Activated CD8-positive, alpha-beta T cell treated with anti-CD3 and anti-CD28 coated beads, Interleukin-2, amount 10 ng/mL, durations not matched to agents 7 days and 5 days (primary cell): ENCODE results near the gene EIF2S2. TPM values are rescaled to one million over a fixed set of nuclear protein-coding genes. Genes with fewer than 3 reads are reported as not detected.

Experiments used
- ATAC-seq: fragments of 150-1000 bp; cut with Tn5 transposase; one replicate; pipeline ENCODE4 v1.10.0; 2021; ENCODE audit warnings: moderate library complexity
- CTCF ChIA-PET: fragments of 350-600 bp; sonication (Branson Sonifier 250); formaldehyde crosslinking; loops from one replicate; lab custom pipeline; 2021; ENCODE audit warnings: antibody characterized with exemption; lab: Charles Lee
- POLR2A ChIA-PET: fragments of 350-600 bp; sonication (Branson Sonifier 250); formaldehyde crosslinking; loops from one replicate; lab custom pipeline; 2021; ENCODE audit warnings: antibody characterized with exemption; lab: Charles Lee
- DNase-seq: peaks from one replicate; pipeline ENCODE4 v3.0.0-alpha.2; 2020
- H3K27ac Mint-ChIP-seq: one replicate; pipeline ENCODE4 v1.8.0; 2021; ENCODE audit warnings: mild to moderate bottlenecking, mixed read lengths
- H3K27me3 Mint-ChIP-seq: one replicate; pipeline ENCODE4 v1.8.0; 2021; ENCODE audit warnings: low read depth, mixed read lengths
- H3K36me3 Mint-ChIP-seq: one replicate; pipeline ENCODE4 v1.8.0; 2021; ENCODE audit warnings: low read depth, mixed read lengths
- H3K4me1 Mint-ChIP-seq: one replicate; pipeline ENCODE4 v1.8.0; 2021; ENCODE audit warnings: low read depth, mixed read lengths
- H3K4me3 Mint-ChIP-seq: one replicate; pipeline ENCODE4 v1.8.0; 2021; ENCODE audit warnings: mild to moderate bottlenecking, mixed read lengths
- H3K9me3 Mint-ChIP-seq: one replicate; pipeline ENCODE4 v1.8.0; 2022; ENCODE audit warnings: mixed read lengths; ENCODE audit not compliant: insufficient read depth
- total RNA-seq, 2 experiments: library from RNA; stranded (reverse); gene quantifications; one replicate each; pipeline ENCODE4 v1.2.3, GENCODE V29; 2021

EIF2S2 gene
- total RNA-seq, 2 experiments from 2014 or later, result 94.4 to 94.7 TPM

- Mint-ChIP-seq H3K9me3 (no peaks in the 10 kb centered on the region), H3K27ac (no peak overlapping the region), H3K4me3 (no peak overlapping the region), H3K36me3 (peaks cover 16% of the 10 kb centered on the region), H3K27me3 (peaks cover 17% of the 10 kb centered on the region), H3K4me1 (peaks cover 12% of the 10 kb centered on the region)
- ChIA-PET POLR2A (interaction anchor here (0.8 kb wide), 1 partner anchor 391 kb away, joined by 3 read pairs; no protein-coding TSS in a partner anchor), CTCF (interaction anchor here (1.4 kb wide), 2 partner anchors 15 to 46 kb away, joined by 3 to 5 read pairs; no protein-coding TSS in a partner anchor)
- DNase-seq, result no peak
- ATAC-seq, result no peak
These were observed 2.8 kb upstream of the EIF2S2 start for GRCh38 chr20:34114809-34115208.

- CTCF ChIA-PET, result interaction anchor here (0.9 to 2.5 kb wide), 12 partner anchors 10 to 446 kb away, joined by 3 to 16 read pairs (median 4); partner anchors contain the start of genes ACTL10 and RALY
- POLR2A ChIA-PET, result interaction anchor here (0.6 to 2.6 kb wide), 39 partner anchors 8 to 731 kb away, joined by 3 to 33 read pairs (median 4); partner anchors contain the start of genes CDK5RAP1, CHMP4B, DYNLRB1 and ITCH
- DNase-seq (peak; percentile 48), ATAC-seq (peak; percentile 6)
- Mint-ChIP-seq H3K4me1 (peaks cover 33% of the 10 kb centered on the region), H3K27me3 (peaks cover 9% of the 10 kb centered on the region), H3K4me3 (peak overlapping the region; percentile 88), H3K27ac (peak overlapping the region; percentile 99), H3K9me3 (no peaks in the 10 kb centered on the region), H3K36me3 (peaks cover 36% of the 10 kb centered on the region)
These were observed 608 bp upstream of the EIF2S2 start for GRCh38 chr20:34112600-34113101.

- CTCF ChIA-PET, result interaction anchor here (1.8 to 1.9 kb wide), 2 partner anchors 8 to 14 kb away, joined by 5 read pairs; no protein-coding TSS in a partner anchor
- H3K9me3 Mint-ChIP-seq, result no peaks in the 10 kb centered on the region
- H3K36me3 Mint-ChIP-seq, result peaks cover 49% of the 10 kb centered on the region
- ATAC-seq (no peak), DNase-seq (no peak)
- peaks cover 2% of the 10 kb centered on the region for H3K27me3 Mint-ChIP-seq
- peak overlapping the region; percentile 88 for H3K4me3 Mint-ChIP-seq
- peaks cover 49% of the 10 kb centered on the region for H3K4me1 Mint-ChIP-seq
- POLR2A ChIA-PET, result interaction anchor here (0.8 to 2.6 kb wide), 6 partner anchors 10 to 354 kb away, joined by 3 to 33 read pairs (median 9); partner anchors contain the start of gene RALY
- peak overlapping the region; percentile 99 for H3K27ac Mint-ChIP-seq
These were observed 1.1 kb downstream of the EIF2S2 start for GRCh38 chr20:34110745-34111641.

GRCh38 chr20:34110025-34110744 lies 1.9 kb downstream of the EIF2S2 start:
- DNase-seq, result no peak
- no peaks in the 10 kb centered on the region for H3K27me3 Mint-ChIP-seq
- H3K4me1 Mint-ChIP-seq, result peaks cover 57% of the 10 kb centered on the region
- H3K4me3 Mint-ChIP-seq, result peak overlapping the region; percentile 88
- ChIA-PET CTCF (no interaction called here), POLR2A (interaction anchor here (0.5 to 0.7 kb wide), 2 partner anchors 20 to 143 kb away, joined by 3 read pairs; no protein-coding TSS in a partner anchor)
- ATAC-seq, result no peak
- H3K27ac Mint-ChIP-seq, result peak overlapping the region; percentile 99
- peaks cover 56% of the 10 kb centered on the region for H3K36me3 Mint-ChIP-seq
- H3K9me3 Mint-ChIP-seq, result no peaks in the 10 kb centered on the region

GRCh38 chr20:34109442-34109841 lies 2.6 kb downstream of the EIF2S2 start:
- ATAC-seq (no peak), DNase-seq (no peak)
- H3K36me3 Mint-ChIP-seq, result peaks cover 63% of the 10 kb centered on the region
- no peak overlapping the region for H3K27ac Mint-ChIP-seq
- peak overlapping the region; percentile 43 for H3K4me3 Mint-ChIP-seq
- no peaks in the 10 kb centered on the region for H3K9me3 Mint-ChIP-seq
- H3K4me1 Mint-ChIP-seq, result peaks cover 61% of the 10 kb centered on the region
- ChIA-PET POLR2A (interaction anchor here (0.5 to 0.7 kb wide), 3 partner anchors 19 to 791 kb away, joined by 3 to 4 read pairs (median 3); no protein-coding TSS in a partner anchor), CTCF (interaction anchor here (1.9 to 2.2 kb wide), 2 partner anchors 16 to 40 kb away, joined by 9 read pairs; no protein-coding TSS in a partner anchor)
- H3K27me3 Mint-ChIP-seq, result no peaks in the 10 kb centered on the region

- peaks cover 70% of the 10 kb centered on the region for H3K36me3 Mint-ChIP-seq
- H3K4me1 Mint-ChIP-seq, result peaks cover 65% of the 10 kb centered on the region
- ATAC-seq, result no peak
- DNase-seq, result no peak
- H3K27ac Mint-ChIP-seq, result peak overlapping the region; percentile 45
- ChIA-PET CTCF (interaction anchor here (0.8 to 2.2 kb wide), 4 partner anchors 9 to 40 kb away, joined by 3 to 9 read pairs (median 8); no protein-coding TSS in a partner anchor), POLR2A (interaction anchor here (0.5 to 1.0 kb wide), 6 partner anchors 8 to 790 kb away, joined by 3 to 4 read pairs (median 4); partner anchors contain the start of genes CDK5RAP1 and RALY)
- no peaks in the 10 kb centered on the region for H3K27me3 Mint-ChIP-seq
- H3K9me3 Mint-ChIP-seq, result no peaks in the 10 kb centered on the region
- peak overlapping the region; percentile 53 for H3K4me3 Mint-ChIP-seq
These were observed 3.3 kb downstream of the EIF2S2 start for GRCh38 chr20:34108616-34109174.

GRCh38 chr20:34105978-34106675 lies 5.9 kb downstream of the EIF2S2 start:
- Mint-ChIP-seq H3K36me3 (peaks cover 88% of the 10 kb centered on the region), H3K27ac (peak overlapping the region; percentile 54), H3K4me3 (peak overlapping the region; percentile 1), H3K9me3 (no peaks in the 10 kb centered on the region), H3K4me1 (peaks cover 74% of the 10 kb centered on the region), H3K27me3 (no peaks in the 10 kb centered on the region)
- CTCF ChIA-PET, result interaction anchor here (0.6 kb wide), 1 partner anchor 223 kb away, joined by 3 read pairs; no protein-coding TSS in a partner anchor
- POLR2A ChIA-PET, result no interaction called here
- ATAC-seq (no peak), DNase-seq (no peak)

- H3K27ac Mint-ChIP-seq, result peak overlapping the region; percentile 7
- no peaks in the 10 kb centered on the region for H3K9me3 Mint-ChIP-seq
- H3K4me3 Mint-ChIP-seq, result no peak overlapping the region
- ATAC-seq (no peak), DNase-seq (no peak)
- peaks cover 60% of the 10 kb centered on the region for H3K4me1 Mint-ChIP-seq
- ChIA-PET CTCF (no interaction called here), POLR2A (interaction anchor here (0.6 to 0.8 kb wide), 2 partner anchors 9 to 1312 kb away, joined by 3 to 4 read pairs; no protein-coding TSS in a partner anchor)
- peaks cover 83% of the 10 kb centered on the region for H3K36me3 Mint-ChIP-seq
- H3K27me3 Mint-ChIP-seq, result no peaks in the 10 kb centered on the region
These were observed 8.0 kb downstream of the EIF2S2 start for GRCh38 chr20:34104059-34104458.

- Mint-ChIP-seq H3K27ac (peak overlapping the region; percentile 58), H3K9me3 (no peaks in the 10 kb centered on the region), H3K4me3 (no peak overlapping the region), H3K36me3 (peaks cover 79% of the 10 kb centered on the region), H3K4me1 (peaks cover 43% of the 10 kb centered on the region), H3K27me3 (no peaks in the 10 kb centered on the region)
- ATAC-seq (no peak), DNase-seq (no peak)
- ChIA-PET POLR2A (interaction anchor here (0.8 to 4.8 kb wide), 3 partner anchors 10 to 622 kb away, joined by 3 to 33 read pairs (median 4); partner anchors contain the start of gene EIF2S2), CTCF (interaction anchor here (0.7 to 1.5 kb wide), 5 partner anchors 10 to 239 kb away, joined by 3 to 5 read pairs (median 3); partner anchors contain the start of gene EIF2S2)
These were observed 9.7 kb downstream of the EIF2S2 start for GRCh38 chr20:34102342-34102741.

GRCh38 chr20:34100576-34100975 lies 11.5 kb downstream of the EIF2S2 start:
- CTCF ChIA-PET, result interaction anchor here (0.8 kb wide), 1 partner anchor 8 kb away, joined by 3 read pairs; no protein-coding TSS in a partner anchor
- no peak for DNase-seq
- no peaks in the 10 kb centered on the region for H3K9me3 Mint-ChIP-seq
- H3K27me3 Mint-ChIP-seq, result no peaks in the 10 kb centered on the region
- no peak for ATAC-seq
- peaks cover 84% of the 10 kb centered on the region for H3K36me3 Mint-ChIP-seq
- peaks cover 26% of the 10 kb centered on the region for H3K4me1 Mint-ChIP-seq
- no peak overlapping the region for H3K27ac Mint-ChIP-seq
- no peak overlapping the region for H3K4me3 Mint-ChIP-seq
- POLR2A ChIA-PET, result interaction anchor here (1.2 to 4.8 kb wide), 2 partner anchors 8 to 12 kb away, joined by 3 to 33 read pairs; partner anchors contain the start of gene EIF2S2
